Endodermal cell (in vitro differentiated cells): Measurements from ENCODE around the gene PRKAG2. TPM values are rescaled to one million over a fixed set of nuclear protein-coding genes. Genes with fewer than 3 reads are reported as not detected.

Experiments
- DNase-seq: peaks from one replicate; pipeline ENCODE4 v3.0.0-alpha.2; 2017
- H3K27ac ChIP-seq: 2 replicates; pipeline ENCODE4 v1.5.1; 2013; ENCODE audit warnings: mild to moderate bottlenecking, low read depth, low read length, moderate library complexity
- H3K27me3 ChIP-seq: 2 replicates; pipeline ENCODE4 v1.6.1; 2013; ENCODE audit warnings: mild to moderate bottlenecking, low read length, moderate library complexity; ENCODE audit not compliant: insufficient read depth, control insufficient read depth, poor library complexity, severe bottlenecking
- H3K36me3 ChIP-seq: 2 replicates; pipeline ENCODE4 v1.7.0; 2013; ENCODE audit warnings: mild to moderate bottlenecking, low read length, moderate library complexity; ENCODE audit not compliant: control insufficient read depth, insufficient read depth
- H3K4me1 ChIP-seq: one replicate; pipeline ENCODE4 v1.7.0; 2013; ENCODE audit warnings: low read length; ENCODE audit not compliant: control insufficient read depth, insufficient read depth
- H3K4me3 ChIP-seq: 2 replicates; pipeline ENCODE4 v1.5.1; 2013; ENCODE audit warnings: mild to moderate bottlenecking, low read length, moderate library complexity
- H3K9ac ChIP-seq: 2 replicates; pipeline ENCODE4 v1.6.1; 2013; ENCODE audit warnings: mild to moderate bottlenecking, low read length, moderate library complexity; ENCODE audit not compliant: poor library complexity, severe bottlenecking; ENCODE audit errors: extremely low read depth
- H3K9me3 ChIP-seq: 2 replicates; pipeline ENCODE4 v1.6.1; 2013; ENCODE audit warnings: mild to moderate bottlenecking, low read length, moderate library complexity; ENCODE audit not compliant: control insufficient read depth
- H3K27ac Mint-ChIP-seq: 2 replicates; pipeline ENCODE4 v1.8.0; 2020; ENCODE audit warnings: mixed read lengths
- H3K27me3 Mint-ChIP-seq: 2 replicates; pipeline ENCODE4 v1.8.0; 2021; ENCODE audit warnings: mild to moderate bottlenecking, mixed read lengths; ENCODE audit not compliant: insufficient read depth
- H3K36me3 Mint-ChIP-seq: 2 replicates; pipeline ENCODE4 v1.8.0; 2020; ENCODE audit warnings: low read depth, mixed read lengths
- H3K4me1 Mint-ChIP-seq: 2 replicates; pipeline ENCODE4 v1.8.0; 2020; ENCODE audit warnings: mixed read lengths
- H3K4me3 Mint-ChIP-seq: 2 replicates; pipeline ENCODE4 v1.8.0; 2020; ENCODE audit warnings: mild to moderate bottlenecking, moderate library complexity, mixed read lengths
- H3K9me3 Mint-ChIP-seq: 2 replicates; pipeline ENCODE4 v1.8.0; 2020; ENCODE audit warnings: mild to moderate bottlenecking, mixed read lengths
- CTCF ChIP-seq: fragments of 200-600 bp; sonication (generic); conservative IDR thresholded peaks from 2 replicates; pipeline ENCODE4 v1.5.0; 2021; ENCODE audit warnings: antibody characterized with exemption, mild to moderate bottlenecking
- WGBS, 2 experiments: methylation state at CpG; one replicate each; pipeline versions ENCODE4 v1.1.5 to v1.1.7; 2013; ENCODE audit warnings: missing lambda C conversion rate in 2 of 2, mixed read lengths in 1 of 2; ENCODE audit not compliant: insufficient coverage in 1 of 2, insufficient read length in 1 of 2; 5-methylcytosine and 5-hydroxymethylcytosine counted together
- total RNA-seq, 2 donors: library from RNA; stranded (reverse); fragmentation: NEBNext Ultra II Directional in 1 of 2; extraction: Animal tissue kit (Norgen Biotek cat#: 25700) in 1 of 2; gene quantifications; 2 replicates in 1 of 2; 3 replicates in 1 of 2; pipeline ENCODE4 v1.2.1, GENCODE V29; 2021

Gene PRKAG2
- total RNA-seq, 2 donors from 2014 or later = 17.2 to 20.7 TPM

- H3K36me3 ChIP-seq = no peaks in the 10 kb centered on the region
- no peak overlapping the region for H3K4me3 ChIP-seq
- Mint-ChIP-seq H3K4me3 (no peak overlapping the region), H3K36me3 (no peaks in the 10 kb centered on the region), H3K27me3 (no peaks in the 10 kb centered on the region), H3K27ac (peak overlapping the region; percentile 89), H3K9me3 (no peaks in the 10 kb centered on the region), H3K4me1 (peaks cover 18% of the 10 kb centered on the region)
- 76 to 83% methylated on average over 12 to 24 of the region's 24 CpGs for WGBS, 2 experiments
- peaks cover 7% of the 10 kb centered on the region for H3K9me3 ChIP-seq
- H3K27me3 ChIP-seq = no peaks in the 10 kb centered on the region
- no peak for TF ChIP-seq CTCF
- H3K9ac ChIP-seq = no peak overlapping the region
- H3K27ac ChIP-seq = peak overlapping the region; percentile 72
- peaks cover 18% of the 10 kb centered on the region for H3K4me1 ChIP-seq
- no peak for DNase-seq
Observed at GRCh38 chr7:151695951-151696541, 180.9 kb downstream of the PRKAG2 start.

GRCh38 chr7:151694828-151695580, 181.9 kb downstream of the PRKAG2 start:
- WGBS, 2 experiments = 86 to 88% methylated on average over 11 to 15 of the region's 15 CpGs
- Mint-ChIP-seq H3K27ac (no peak overlapping the region), H3K4me3 (no peak overlapping the region), H3K4me1 (peaks cover 18% of the 10 kb centered on the region), H3K9me3 (no peaks in the 10 kb centered on the region), H3K27me3 (no peaks in the 10 kb centered on the region), H3K36me3 (no peaks in the 10 kb centered on the region)
- H3K9me3 ChIP-seq = peaks cover 7% of the 10 kb centered on the region
- H3K27me3 ChIP-seq = no peaks in the 10 kb centered on the region
- H3K4me3 ChIP-seq = no peak overlapping the region
- TF ChIP-seq CTCF = peak; percentile 29
- H3K27ac ChIP-seq = no peak overlapping the region
- peaks cover 18% of the 10 kb centered on the region for H3K4me1 ChIP-seq
- no peak for DNase-seq
- H3K36me3 ChIP-seq = no peaks in the 10 kb centered on the region
- H3K9ac ChIP-seq = no peak overlapping the region

- no peak for TF ChIP-seq CTCF
- Histone ChIP-seq H3K9ac (no peak overlapping the region), H3K27ac (no peak overlapping the region), H3K27me3 (no peaks in the 10 kb centered on the region), H3K9me3 (peaks cover 7% of the 10 kb centered on the region), H3K36me3 (no peaks in the 10 kb centered on the region), H3K4me3 (no peak overlapping the region), H3K4me1 (peaks cover 21% of the 10 kb centered on the region)
- H3K36me3 Mint-ChIP-seq = no peaks in the 10 kb centered on the region
- H3K4me1 Mint-ChIP-seq = peaks cover 18% of the 10 kb centered on the region
- 93 to 97% methylated on average over 5 of the region's 5 CpGs for WGBS, 2 experiments
- no peaks in the 10 kb centered on the region for H3K27me3 Mint-ChIP-seq
- H3K9me3 Mint-ChIP-seq = no peaks in the 10 kb centered on the region
- H3K27ac Mint-ChIP-seq = no peak overlapping the region
- no peak for DNase-seq
- no peak overlapping the region for H3K4me3 Mint-ChIP-seq
Observed at GRCh38 chr7:151694441-151694827, 182.5 kb downstream of the PRKAG2 start.
